BJ (cell line): ENCODE results near the gene TMEM250. TPM values are rescaled to one million over a fixed set of nuclear protein-coding genes. Genes with fewer than 3 reads are reported as not detected.

ENCODE experiments used
- CTCF ChIA-PET: fragments of 350-600 bp; formaldehyde crosslinking; extraction: SDS; loops from one replicate; lab custom pipeline; 2021; ENCODE audit warnings: antibody characterized with exemption, inconsistent platforms; lab: Yijun Ruan, JAX
- POLR2A ChIA-PET: fragments of 300-600 bp; sonication (Branson Sonifier 250); formaldehyde crosslinking; extraction: SDS; loops from one replicate; lab custom pipeline; 2021; ENCODE audit warnings: antibody characterized with exemption; lab: Charles Lee
- DNase-seq: peaks from one replicate; pipeline ENCODE4 v3.0.0-alpha.2; 2011; ENCODE audit warnings: low read depth
- H3K27me3 ChIP-seq: 2 replicates; pipeline ENCODE4 v1.6.0; 2011; ENCODE audit warnings: low read length; ENCODE audit not compliant: control insufficient read depth, insufficient read depth
- H3K36me3 ChIP-seq: 2 replicates; pipeline ENCODE4 v1.5.1; 2011; ENCODE audit warnings: low read length; ENCODE audit not compliant: control insufficient read depth, insufficient read depth
- H3K4me3 ChIP-seq: 2 replicates; pipeline ENCODE4 v1.5.1; 2011; ENCODE audit warnings: low read depth, mild to moderate bottlenecking, control low read depth, low read length
- polyA plus RNA-seq: library from polyadenylated mRNA; depleted of rRNA; stranded (reverse); fragments of >200 nt; gene quantifications from 2 replicates; pipeline ENCODE4 v1.2.3, GENCODE V29; 2011
- TF ChIP-seq, protein P1 (sequence below): IDR thresholded peaks from 2 replicates; pipeline ENCODE4 v1.5.1; 2011; ENCODE audit warnings: low read depth, mild to moderate bottlenecking, control low read depth, inconsistent platforms, low read length, moderate library complexity; ENCODE audit not compliant: insufficient read depth

Gene TMEM250
- polyA plus RNA-seq, 1 experiment = 20.7 TPM

DNA sequence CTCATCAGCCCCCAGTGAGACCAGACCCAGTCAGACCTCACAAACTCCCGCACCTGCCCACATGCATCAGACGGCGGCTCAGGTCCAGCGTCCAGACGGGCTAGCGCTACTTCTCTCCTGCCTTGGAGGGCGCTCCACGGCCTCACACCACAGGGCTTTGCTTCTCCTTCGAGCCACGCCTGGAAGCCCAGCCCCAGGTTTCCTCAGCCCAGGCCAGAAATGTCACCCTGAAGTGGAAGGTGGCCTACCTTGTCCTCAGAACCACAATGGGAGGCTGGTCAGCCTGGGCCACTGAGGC is 26.4 kb downstream of the TMEM250 start:
- CTCF ChIA-PET = interaction anchor here (1.2 kb wide), 1 partner anchor 125 kb away, joined by 4 read pairs; no protein-coding TSS in a partner anchor
- DNase-seq = no peak
- TF ChIP-seq, protein P1, sequence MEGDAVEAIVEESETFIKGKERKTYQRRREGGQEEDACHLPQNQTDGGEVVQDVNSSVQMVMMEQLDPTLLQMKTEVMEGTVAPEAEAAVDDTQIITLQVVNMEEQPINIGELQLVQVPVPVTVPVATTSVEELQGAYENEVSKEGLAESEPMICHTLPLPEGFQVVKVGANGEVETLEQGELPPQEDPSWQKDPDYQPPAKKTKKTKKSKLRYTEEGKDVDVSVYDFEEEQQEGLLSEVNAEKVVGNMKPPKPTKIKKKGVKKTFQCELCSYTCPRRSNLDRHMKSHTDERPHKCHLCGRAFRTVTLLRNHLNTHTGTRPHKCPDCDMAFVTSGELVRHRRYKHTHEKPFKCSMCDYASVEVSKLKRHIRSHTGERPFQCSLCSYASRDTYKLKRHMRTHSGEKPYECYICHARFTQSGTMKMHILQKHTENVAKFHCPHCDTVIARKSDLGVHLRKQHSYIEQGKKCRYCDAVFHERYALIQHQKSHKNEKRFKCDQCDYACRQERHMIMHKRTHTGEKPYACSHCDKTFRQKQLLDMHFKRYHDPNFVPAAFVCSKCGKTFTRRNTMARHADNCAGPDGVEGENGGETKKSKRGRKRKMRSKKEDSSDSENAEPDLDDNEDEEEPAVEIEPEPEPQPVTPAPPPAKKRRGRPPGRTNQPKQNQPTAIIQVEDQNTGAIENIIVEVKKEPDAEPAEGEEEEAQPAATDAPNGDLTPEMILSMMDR = no peak
- Histone ChIP-seq H3K27me3 (no peaks in the 10 kb centered on the region), H3K4me3 (no peak overlapping the region), H3K36me3 (peaks cover 2% of the 10 kb centered on the region; the same call in 1 of the 2 replicates)
- POLR2A ChIA-PET = no interaction called here

DNA sequence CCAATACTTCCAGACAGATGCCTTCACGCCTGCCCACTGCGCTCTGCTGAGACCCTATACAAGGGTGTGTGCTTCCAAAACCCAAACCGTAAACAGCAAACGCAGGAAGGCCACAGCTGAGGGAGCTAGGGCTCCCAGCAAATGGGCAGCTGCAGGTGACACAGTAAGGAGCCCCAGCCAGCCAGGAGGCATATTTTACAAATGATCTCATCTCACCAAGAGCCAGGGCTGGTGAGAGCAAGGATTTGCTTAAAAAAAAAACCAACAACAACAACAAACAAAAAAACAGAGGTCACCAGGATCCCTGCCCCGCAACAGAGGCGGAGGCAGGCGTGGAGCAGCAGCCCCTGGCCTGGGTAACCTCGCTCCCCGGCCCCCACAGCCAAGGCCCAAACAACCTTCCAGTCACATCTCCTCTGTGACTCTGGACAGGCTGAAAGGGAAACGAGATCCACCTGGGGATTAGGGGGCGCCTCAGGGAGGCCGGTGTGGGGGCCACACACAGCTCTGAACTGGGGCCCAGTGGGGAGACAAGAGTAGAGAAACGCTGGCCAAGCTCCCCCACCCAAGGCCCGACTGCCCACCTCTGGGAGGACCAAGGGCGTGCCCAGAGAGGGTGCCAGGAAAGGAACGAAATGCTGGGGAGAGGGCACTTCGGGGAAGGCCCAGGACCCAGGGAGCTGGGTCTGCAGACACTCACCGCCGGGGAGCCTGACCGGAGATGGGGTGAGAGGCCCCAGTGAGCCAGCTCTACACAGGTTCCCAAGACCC is 26.9 kb downstream of the TMEM250 start:
- TF ChIP-seq, protein P1 = no peak
- Histone ChIP-seq H3K4me3 (no peak overlapping the region), H3K27me3 (no peaks in the 10 kb centered on the region), H3K36me3 (peaks cover 2% of the 10 kb centered on the region; the same call in 1 of the 2 replicates)
- POLR2A ChIA-PET = no interaction called here
- no peak for DNase-seq
- CTCF ChIA-PET = interaction anchor here (1.2 to 2.8 kb wide), 2 partner anchors 31 to 124 kb away, joined by 4 to 20 read pairs; no protein-coding TSS in a partner anchor

DNA sequence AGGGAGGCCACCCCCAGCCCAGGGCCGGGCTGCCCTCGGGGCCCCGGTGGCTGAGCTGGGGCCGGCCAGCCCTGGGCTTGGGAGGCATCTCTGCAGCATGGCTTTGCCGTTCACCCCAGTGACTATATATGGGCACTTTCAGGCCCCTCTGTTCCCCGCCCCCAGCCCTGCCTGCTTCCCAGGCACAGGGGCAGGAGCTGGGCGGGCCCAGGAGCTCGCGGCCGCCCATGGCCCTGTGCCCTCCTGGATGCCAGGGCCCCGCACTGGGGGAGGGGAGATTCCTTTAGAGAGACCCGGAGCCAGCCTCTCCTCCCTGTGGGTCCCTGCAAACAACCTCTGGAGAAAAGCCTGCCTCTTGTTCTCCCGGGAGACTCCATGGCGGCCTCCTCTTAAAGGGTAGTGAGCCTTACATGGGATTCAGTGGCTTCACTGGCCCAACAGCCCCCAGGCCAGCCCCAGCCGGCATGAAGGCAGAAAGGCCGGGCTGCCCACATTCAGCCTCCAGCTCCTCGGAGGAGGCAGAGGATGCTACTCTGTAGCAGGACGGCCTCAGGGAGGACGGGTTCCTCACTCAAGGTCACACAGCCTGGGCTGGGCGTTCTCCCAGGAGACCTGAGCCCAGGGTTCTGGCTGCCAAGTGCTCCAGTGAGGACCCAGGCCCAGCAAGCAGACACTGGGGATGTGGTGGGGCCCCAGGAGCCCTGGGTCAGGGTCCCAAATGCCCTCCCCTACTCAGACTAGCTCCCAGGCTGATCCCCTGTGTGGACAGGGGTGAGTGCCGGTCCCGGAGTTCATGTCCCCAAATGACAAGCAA is 27.7 kb downstream of the TMEM250 start:
- ChIA-PET CTCF (interaction anchor here (1.3 to 2.8 kb wide), 4 partner anchors 9 to 67 kb away, joined by 3 to 20 read pairs (median 6); no protein-coding TSS in a partner anchor), POLR2A (no interaction called here)
- DNase-seq = no peak
- Histone ChIP-seq H3K36me3 (peaks cover 2% of the 10 kb centered on the region; the same call in 1 of the 2 replicates), H3K4me3 (no peak overlapping the region), H3K27me3 (no peaks in the 10 kb centered on the region)
- TF ChIP-seq, protein P1 = no peak

DNA sequence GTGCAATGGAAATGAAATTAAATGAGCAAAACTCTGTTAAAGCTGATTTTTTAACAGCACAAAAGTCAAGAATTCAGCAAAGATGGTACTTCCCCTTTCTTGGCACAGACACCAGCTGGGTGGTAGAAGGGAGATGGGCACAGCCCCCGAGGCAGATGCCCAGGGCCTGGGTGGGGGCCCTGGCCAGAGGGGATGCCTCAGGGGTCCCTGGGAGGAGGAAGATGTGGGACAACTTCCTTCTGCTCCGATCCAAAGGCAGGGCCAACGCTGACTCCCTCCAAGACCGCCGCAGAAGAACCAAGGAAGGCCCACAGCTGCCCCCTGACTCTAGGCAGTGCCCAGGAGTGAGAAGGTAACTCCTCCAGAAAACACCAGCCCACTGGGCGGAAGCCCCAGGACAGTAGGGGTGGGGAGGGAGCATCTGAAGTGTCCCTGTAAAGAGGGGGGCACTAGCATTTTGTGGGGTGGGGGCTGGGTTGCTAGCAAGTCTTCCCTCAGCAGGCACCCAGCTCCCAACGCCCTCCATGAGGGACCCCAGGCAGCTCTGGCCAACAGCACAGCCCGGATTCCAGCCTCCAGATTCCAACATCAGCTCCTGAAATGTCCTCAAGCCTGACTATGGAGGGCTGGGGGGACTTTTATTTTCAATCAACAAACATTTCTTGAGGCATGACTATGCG is 28.5 kb downstream of the TMEM250 start:
- POLR2A ChIA-PET = interaction anchor here (0.6 kb wide), 1 partner anchor 38 kb away, joined by 7 read pairs; no protein-coding TSS in a partner anchor
- TF ChIP-seq, protein P1 = no peak
- H3K36me3 ChIP-seq = peaks cover 2% of the 10 kb centered on the region; the same call in 1 of the 2 replicates

More for the DNA sequence above, 28.5 kb downstream of the TMEM250 start:
- no peak for DNase-seq
- Histone ChIP-seq H3K27me3 (no peaks in the 10 kb centered on the region), H3K4me3 (no peak overlapping the region)
- CTCF ChIA-PET = interaction anchor here (0.6 to 2.8 kb wide), 6 partner anchors 9 to 67 kb away, joined by 3 to 20 read pairs (median 5); no protein-coding TSS in a partner anchor
